GM18517 (cell line): ENCODE measurements around the gene GFI1B.
"Not testable (repeated sequence)": the region's sequence is repeated elsewhere in the genome, so short reads cannot be mapped to it uniquely, and the experiment has no call there.

Source experiments
- ATAC-seq: cut with Tn5 transposase; IDR thresholded peaks from one replicate; pipeline ENCODE4 v1.9.1; 2021; ENCODE audit warnings: mild to moderate bottlenecking, moderate library complexity; ENCODE audit not compliant: unreplicated experiment

GFI1B gene

DNA sequence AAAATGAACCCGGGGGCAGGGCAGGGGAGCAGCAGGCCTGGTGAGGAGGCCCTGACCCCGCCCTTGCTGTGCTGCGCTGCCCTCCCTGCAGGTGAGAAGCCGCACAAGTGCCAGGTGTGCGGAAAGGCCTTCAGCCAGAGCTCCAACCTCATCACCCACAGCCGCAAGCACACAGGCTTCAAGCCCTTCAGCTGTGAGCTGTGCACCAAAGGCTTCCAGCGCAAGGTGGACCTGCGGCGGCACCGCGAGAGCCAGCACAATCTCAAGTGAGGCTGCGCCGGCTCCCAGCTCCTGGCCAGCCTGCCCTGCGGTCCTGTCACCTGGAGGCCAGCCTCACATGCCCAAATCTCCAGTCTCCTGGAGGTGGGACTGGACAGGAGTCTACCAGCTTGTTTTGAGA, 12.3 kb downstream of the GFI1B start:
- no peak for ATAC-seq

DNA sequence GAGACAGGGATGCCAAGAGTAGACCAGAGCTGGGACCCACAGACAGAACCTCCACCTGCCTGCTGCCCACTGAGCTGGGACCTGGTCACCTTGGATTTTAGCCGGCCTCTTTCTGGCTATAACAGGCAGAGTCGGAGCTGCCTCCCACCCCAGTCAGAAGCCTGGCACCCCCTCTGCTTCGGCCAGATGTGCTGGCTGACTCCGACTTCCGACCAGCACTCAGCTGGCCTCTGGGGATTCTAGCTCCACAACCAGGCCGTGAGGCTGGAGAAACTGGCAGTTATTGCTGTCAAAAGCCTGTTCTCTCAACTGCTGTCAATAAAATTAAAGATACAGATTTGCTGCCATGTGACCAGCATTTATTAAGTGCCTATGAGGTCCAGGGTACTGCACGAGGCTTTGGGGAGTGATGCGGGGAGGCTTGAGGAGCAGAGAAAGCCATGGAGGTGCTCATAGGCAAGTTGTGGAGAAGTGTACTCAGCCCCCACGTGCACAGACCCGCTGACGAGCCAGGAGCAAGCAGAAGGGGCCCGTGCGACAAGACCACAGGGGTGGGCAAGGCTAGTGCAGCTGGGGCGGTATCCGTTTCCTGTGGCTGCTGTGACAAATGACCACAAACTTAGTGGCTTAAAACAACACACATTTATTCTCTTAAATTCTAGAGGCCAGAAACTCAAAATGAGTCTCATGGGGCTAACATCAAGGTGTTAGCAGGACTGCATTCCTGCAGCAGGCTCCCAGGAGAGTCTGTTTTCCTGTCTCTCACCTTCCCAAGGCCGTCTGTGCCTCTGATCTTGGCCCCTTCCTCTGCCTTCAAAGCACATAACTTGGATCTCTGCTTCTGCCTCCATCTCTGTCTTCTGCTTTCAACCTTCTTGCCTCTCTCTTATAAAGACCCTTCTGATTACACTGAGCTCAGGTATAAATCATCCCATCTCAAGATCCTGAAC, 13.1 kb downstream of the GFI1B start:
- no peak for ATAC-seq

DNA sequence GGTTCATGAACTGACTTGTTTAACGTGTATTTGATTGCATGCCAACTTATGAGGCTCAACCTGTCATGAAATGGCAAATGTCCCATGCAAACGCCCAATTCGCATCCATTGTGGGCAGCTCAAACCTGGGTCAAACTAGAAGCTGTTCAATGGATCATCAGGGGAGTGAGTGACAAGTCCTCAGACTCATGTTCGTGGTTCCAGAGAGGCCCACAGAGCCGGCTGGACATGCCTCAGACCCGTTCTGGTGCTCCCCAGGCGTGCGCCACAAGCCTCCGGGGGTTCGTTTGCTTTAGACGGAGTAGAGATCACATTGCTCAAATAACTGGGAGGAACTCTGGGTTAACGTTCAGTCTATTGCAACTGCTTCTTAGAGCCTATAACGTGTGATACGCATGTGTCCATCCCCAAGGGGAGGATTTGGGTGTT, 15.0 kb downstream of the GFI1B start:
- ATAC-seq: no peak

DNA sequence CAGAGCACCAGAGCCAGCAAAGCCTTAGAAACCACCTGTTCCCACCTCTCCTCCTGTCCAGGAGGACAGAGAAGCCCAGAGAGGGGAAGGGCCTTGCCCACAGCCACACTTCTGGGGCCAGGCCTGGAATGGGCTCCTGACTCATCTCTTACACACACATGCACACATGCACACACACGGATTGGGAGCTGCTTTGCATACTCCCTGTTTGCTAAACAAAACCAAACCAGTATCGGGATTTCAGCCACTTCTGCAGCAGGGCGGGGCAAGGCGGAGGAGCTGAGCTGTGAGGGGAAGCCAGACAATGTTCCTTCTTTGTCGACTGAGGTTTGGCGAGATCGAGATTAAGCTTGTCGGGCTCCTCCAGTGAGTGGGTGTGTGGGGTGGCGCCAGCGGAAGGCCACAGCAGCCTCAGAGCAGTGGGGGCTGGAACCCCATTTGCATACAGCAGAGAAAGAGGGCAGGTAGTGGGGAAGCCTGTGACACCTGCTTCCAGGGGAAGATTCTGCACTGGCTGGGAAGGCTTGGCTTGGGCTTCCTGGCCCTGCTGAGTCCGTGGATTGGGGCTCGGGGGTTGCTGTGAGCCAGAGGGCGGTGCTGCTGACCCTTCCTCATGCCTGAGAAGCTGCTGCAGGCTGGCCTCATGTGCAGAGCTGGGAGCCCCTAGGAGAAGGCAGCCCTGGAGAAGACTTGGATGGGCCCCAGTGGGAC, 16.1 kb downstream of the GFI1B start:
- ATAC-seq: no peak

DNA sequence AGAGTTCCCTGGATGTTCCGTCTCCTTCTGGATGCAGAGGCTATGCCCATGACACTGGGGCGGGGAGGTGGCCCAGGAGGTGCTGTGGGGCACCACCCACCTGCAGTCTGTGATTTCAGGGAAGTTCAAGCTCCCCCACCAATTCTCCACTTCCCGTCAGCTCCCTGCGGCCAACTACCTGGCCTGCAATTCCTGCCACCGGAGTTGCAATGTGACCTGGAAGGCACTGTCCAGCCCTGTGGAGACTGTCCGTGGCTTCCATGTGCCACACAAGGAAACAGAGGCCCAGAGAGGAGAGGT, 16.6 kb downstream of the GFI1B start:
- no peak for ATAC-seq

DNA sequence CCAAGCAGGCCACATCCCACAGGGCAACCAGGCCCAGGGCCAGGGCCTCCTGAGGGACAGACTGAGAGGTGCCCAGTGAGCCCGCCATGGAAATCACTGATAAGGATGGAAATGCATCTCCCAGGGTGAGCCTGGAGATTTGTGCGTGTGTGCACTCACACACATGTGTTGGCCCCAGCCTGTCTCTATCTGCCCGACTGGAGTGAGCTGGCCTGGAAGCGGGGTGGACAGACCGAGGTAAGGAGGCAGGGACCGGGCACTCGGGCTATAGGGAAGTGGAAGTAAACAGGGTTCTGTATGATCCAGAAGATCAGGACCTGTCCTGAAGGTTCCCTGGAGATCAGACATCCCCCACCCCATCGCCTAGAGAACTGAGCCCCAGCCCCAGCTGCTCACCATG, 17.4 kb downstream of the GFI1B start:
- no peak for ATAC-seq

DNA sequence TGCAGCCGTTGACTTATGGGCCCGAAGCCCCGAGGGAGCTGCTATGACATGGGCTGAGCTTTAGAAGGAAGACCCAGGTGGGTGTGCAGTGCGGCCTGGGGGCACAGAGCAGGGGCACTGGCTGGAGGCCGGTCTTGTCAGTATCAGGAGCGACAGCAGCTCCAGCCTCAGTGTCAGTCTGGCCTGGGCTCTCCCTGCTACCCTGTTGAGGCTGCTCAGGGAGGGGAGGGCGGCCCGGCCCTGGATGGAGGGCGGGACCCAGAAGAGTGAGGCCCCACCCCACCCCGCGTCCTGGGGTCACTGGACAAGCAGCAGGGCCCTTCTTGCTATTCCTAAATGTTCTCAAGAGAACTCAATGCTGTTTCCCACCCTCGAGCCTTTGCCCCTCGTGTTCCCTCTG, 18.0 kb downstream of the GFI1B start:
- ATAC-seq: no peak

DNA sequence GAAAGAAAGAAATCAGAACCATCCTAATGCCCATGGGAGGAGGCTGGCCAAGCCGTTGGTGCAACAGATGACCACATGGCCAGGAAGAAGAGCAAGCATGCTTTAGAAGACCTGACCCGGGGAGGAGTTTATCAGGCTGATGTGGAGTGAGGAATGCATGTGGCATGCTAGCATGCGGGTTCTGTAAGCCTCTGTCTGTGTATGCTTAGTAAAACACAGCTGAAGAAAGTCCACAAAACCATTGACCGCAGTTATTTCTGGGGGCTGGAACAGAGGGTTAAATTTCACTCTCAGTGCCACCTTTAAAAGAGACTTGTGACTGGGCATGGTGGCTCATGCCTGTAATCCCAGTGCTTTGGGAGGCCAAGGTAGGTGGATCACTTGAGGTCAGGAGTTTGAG, 19.1 kb downstream of the GFI1B start:
- no peak for ATAC-seq

DNA sequence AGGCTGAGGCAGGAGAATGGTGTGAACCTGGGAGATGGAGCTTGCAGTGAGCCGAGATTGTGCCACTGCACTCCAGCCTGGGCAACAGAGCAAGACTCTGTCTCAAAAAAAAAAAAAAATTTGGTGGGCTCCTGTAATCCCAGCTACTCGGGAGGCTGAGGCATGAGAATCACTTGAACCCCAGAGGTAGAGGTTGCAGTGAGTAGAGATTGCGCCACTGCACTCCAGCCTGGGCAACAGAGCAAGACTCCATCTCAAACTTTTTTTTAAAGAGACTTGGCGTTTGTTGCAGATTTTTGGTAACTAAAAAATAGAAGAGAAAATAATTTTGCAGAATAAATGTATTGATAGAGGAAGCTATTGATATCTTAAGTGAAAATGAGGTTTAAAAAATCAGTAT, 19.7 kb downstream of the GFI1B start:
- ATAC-seq: not testable (repeated sequence)

DNA sequence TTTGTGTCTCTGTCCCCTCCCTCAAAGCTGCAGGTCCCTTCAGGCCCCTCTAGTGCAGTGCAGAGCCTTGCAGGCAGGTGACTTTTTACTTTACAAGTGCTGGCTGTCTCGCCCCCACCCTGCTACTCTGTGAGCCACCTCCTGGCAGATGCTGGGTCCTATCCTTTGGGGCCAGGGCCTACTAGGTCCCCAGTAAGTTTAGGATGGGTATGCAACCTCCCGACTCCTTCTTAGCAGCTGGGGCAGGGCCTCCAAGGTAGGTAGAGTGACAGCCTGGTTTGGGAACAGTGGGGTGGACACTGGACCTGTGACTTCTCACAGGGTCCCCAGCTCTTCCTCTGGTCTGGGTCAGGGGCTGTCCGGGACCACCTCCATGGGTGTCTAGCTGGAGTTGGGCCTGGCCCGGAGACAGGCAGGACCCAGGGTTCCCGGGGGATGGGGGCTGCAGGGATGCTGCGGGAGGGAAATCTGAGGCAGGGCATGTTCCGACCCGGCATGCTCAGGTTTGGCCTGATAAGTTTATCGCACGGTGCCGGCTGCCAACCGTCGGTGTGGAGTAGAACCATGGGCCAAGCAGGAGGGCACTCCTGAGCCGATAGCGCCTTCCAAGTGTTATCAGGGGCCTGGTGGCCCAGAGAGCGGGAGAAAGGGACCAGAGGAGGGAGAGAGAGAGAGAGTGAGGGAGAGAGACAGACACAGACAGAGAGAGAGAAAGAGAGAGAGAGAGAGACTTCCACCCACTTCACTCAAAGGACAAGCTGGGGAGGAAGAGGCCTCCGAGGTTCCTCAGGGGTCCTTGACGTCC, 20.5 kb downstream of the GFI1B start:
- ATAC-seq: no peak

DNA sequence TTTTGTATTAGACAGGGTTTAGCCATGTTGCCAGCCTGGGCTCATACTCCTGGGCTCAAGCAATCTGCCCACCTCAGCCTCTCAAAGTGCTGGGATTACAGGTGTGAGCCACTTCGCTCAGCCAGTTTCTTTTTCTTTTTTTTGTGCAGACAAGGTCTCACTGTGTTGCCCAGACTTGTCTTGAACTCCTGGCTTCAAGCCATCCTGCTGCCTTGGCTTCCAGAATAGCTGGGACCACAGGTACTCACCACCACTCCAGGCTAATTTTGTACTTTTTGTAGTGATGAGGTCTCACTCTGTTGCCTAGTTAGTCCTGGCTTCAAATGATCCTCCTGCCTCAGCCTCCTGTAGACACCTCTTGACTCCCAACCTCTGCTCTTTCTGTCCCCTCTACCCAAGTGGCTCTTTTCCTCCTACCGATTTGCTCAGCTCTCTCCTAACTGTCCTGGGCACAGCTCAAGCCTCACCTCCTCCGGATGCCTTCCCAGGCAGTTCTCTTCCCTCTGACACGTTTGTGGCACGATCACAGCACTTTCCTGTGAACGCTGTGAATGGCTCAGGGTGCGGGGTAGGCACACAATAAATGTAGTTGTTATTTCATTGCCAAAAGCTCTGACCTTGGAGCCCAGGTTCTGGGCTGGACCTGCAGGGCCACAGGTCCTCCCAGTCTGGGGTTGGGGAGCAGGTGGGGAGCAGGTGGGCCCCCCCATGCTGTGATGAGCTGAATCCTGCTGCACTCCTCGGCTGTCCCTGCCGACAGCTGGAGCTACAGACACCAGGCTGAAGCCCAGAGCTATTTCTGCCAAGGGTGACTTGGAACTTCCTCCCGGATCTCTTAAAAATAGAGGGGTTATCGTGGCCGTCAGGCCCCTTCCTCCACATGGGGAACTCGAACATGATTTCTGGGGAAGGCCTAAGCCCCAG, 23.9 kb downstream of the GFI1B start:
- ATAC-seq: no peak

DNA sequence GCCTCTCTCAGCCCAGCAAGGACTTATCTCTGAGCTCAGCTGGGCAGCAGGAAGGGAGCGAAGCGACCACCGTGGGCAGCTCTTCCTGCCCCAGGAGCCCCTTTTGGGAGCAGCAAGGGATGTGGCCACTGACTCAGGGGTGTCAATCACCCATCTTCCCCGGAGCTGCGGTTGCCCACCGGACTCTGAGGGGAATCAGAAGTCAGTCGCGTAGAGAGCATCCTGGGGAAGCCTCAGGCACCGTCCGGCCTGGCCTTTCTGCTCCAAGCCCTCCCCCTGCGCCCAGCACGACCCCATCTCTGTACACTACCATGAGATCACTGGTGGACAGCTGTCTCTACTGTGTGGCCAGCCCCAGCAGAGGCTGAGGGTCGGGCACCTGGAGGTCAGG, 24.6 kb downstream of the GFI1B start:
- no peak for ATAC-seq

DNA sequence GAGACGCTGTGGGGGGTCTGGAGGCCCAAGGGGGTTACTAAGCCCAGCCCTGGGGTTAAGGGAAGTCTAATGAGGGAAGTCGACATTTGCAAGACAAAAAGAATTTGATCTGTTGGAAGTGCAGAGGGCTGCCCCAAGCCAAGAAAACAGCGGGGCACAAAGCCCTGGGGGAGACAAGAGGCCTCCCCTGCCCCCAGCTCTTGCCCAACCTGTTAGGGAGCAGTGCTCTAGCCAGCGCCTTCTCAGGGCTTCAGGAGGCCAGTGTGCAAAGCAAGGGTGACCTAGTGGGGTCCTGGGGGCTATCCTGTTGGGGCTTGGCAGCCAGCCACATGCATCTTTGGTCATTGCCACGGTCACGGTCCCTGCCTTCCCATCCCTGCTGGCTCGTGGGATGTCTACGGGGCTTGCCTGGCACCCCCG, 25.2 kb downstream of the GFI1B start:
- no peak for ATAC-seq

DNA sequence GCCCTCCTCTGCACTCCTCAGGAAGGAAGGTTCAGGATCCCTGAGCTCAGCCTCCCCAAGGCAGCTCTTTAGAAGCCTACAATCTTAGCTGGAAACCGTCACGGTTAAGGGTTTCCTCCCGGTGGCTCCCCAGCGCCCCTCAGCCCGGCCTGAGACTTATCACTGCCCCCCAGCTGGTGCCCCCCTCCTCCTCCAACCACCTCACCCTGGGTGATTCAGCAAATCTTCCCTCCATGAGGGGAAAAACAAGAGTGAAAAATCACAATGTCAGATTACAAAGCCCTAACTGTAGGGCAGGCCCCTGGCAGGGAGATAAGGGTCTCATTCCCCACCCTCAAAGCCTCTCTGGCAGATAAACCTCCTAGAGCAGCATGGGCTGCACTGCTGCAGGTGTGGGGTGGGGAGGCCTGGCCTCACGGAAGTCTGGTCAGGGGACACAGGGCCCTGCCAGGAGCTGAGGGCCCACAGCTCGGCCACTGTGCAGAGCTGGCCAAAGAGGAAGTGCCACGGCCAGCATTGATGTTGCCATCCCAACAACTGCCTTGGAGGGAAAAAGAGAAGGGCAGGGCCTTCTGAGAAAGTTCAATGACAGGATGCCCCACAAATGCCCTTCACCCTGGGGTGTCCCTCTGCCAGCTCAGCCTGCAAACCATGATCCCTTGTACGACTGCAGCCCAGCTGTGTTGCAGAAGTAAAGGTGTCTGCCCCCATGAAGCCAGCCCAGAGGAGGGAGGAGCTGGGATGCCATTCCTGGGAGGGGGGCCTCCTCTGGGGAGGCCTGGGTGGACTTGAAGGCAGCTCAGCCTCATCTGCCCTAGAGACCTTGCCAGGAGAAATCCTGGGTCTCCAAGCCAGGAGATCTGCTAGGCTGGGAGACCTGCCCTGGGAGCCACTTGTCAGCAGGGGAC, 25.9 kb downstream of the GFI1B start:
- no peak for ATAC-seq

DNA sequence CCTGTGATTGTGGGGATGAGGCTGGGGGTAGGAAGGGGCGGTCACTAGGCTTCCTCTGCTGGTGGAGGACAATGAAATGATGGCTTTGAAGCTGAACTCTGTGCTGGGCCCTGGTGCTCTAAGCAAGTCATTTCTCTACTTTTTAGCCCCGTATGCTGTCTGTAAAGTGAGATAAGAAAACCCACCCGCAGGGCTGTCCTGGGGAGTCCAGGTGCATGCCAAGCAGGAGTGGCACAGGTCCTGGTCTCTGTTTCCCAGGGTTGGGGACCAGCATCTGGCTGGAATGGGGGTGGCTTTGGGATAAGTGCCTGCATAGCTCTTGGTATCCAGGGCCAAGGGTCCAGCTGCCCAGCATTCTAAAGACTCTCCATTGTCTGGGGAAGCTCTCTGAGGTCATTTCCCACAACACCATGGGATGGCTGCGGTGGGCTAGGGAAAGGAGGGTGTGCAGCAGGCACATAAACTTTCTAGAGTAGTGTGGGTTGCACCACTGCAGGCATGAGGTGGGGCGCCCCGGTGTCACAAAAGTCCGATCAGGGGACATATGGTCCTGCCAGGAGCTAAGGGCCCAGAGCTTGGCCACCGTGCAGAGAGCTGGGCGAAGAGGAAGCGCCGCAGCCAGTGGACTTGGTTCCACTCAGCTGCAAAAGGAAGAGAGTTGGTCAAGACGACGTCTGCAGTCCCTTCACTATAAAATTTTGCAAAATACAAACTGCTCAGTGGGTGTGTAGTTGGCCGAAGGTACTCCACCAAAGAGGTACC, 26.7 kb downstream of the GFI1B start:
- no peak for ATAC-seq

DNA sequence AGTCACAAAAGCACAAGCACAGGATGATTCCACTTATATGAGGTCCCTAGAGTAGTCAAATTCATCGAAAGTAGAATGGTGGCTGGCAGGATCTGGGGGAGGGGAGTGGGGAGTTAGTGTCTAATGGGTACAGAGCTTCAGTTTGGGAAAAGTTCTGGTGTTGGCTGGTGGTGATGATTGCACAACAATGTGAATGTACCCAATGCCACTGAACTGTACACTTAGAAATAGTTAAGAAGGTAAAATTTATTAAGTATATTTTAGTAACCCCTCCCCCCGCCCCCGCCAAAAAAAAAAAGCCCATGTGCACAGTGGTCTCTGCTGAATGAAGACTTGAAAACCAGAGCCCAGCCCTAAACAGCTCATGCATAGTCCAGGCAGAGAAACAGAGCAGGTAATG, 27.5 kb downstream of the GFI1B start:
- no peak for ATAC-seq

DNA sequence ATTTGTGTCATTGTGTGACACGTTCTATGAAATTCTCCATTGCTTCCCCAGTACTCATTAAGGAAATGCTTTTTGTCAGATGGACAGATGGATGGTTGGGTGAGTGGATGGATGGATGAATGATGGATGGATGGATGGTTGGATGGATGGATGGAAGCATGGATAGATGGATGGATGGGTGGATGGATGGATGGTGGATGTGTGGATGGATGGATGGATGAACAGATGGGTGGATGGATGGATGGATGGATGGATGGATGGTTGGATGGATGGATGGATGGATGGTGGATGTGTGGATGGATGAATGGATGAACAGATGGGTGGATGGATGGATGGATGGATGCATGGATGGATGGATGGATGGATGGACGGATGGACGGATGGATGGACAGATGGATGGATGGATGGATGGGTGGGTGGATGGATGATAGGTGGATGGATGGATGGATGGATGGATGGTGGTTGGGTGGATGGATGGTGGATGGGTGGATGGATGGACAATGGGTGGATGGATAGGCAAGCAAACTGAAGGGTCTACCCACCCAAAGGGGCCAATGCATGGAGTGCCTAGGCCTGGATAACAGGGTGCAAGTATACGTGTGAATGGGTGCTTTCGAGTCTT, 28.3 kb downstream of the GFI1B start:
- no peak for ATAC-seq

DNA sequence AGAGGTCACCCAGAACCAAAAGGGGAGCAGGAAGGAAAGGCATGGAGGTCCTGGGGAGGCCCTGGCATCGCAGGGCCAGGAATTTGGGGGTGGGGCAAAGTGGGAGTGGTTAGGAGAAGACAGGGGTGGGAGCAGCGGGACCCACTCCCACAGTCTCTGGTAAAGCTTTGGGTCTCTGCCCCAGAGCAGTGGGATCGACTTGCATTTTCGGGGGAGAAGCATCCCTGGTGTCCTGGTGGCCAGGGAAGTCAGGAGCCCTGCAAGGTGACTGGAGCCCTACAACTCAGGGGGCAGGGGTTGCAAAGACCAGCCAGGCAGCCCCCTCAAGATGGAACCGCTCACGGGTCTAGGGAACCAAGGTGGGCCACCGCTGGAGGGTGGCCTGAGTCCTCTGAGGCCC, 29.9 kb downstream of the GFI1B start:
- no peak for ATAC-seq
